ENCODE data around the gene MPP4.

Gene MPP4

DNA sequence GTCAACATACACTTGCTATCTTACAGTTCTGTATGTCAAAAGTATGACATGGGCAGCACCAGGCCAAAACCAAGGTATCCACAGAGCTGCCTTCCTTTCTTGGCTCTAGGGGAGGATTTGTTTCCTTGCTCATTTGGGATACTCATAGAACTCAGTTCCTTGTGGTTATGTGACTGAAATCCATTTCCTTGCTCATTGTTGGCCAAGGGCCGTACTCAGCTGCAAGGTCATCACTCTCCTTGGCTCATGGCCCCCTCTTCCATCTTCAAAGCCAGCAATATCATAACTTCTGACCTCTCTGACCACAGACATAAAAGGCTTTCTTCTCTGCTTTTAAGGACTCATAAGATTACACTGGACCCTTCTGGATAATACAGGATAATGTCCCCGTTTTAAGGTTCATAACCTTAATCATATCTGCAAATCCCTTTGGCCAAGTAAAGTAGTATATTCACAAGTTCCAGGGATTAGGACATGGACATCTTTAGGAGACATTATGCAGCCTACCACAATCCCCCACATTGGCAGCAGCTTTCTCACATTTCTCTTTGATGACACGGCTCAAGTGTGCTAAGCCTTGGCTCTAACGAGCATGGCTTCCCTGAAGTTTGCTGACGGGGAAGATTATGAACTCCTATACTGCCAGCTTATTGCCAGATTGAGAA is 76.0 kb downstream of the MPP4 start:
- DNase-seq: no peak

DNA sequence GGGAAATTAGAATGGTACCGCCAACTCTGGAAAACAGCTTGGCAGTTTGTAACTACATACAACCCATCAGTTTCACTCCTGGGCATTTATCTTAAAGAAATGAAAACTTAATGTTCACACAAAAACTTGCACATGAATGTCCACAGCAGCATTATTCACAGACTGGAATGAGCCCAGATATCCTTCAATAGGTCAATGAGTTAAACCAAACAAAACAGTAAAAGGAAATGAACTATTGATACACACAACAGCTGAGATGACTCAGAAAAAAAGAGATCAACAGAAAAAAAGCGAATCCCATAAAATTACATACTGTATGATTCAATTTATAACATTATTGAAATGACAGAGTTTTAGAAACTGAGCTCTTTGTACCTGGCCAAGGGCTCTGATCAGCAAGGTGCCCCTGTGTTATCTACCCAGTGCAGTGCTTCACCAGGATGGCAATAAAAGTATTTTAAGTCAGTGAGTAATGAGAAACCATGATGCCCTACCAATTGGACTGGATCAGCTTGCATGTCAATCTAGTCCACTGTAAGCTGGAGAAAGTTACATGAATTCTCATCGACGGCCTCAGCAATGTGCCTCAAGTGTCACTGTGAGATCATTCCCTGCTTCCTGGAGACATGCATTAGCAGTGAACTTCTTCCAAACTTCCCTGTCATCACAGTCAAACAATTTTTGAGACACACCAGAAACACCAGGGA is 77.0 kb downstream of the MPP4 start:
- DNase-seq: no peak

DNA sequence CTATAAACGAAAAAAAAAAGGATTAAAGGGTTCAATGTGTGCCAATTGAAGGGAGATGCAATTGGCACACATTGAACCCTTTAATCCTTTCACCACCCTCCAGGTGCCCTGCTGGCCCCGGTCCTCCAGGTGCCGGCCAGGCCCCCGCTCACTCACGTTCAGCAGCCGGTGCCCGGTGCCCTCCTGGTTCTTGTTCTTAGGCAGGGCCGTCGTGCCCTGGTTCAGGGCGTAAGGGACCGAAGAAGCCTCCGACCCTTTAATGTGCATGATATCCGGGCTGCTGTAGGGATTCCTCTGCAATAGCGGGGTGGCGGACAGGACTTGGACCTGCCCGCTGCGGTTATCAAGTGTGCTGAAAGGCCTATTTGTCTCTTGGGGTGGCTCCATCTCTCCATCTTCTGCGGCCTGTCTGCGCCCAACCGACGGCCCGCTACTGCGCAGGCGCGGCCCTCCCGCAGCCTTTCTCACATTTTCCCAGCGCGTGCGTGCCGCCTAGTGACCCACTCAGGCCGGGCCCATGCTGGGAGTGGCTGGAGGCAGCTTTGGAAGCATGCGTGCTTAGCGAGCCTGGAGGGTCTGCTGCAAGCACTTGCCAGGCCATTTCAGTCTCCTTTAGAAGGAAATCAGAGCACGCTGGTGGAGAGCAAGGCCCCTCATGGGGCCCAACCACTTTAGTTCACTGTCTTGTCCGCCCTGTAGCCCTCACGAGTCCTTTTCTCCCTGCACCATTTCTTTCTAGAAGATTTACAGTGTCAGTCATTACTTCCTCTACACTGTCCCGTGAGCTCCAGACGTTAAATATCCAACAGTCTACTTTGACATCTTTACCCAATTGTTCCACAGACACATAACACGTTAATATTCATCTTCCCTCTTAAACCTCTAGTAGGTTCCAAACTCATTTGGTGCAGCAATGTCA is 79.4 kb downstream of the MPP4 start:
- DNase-seq: no peak

DNA sequence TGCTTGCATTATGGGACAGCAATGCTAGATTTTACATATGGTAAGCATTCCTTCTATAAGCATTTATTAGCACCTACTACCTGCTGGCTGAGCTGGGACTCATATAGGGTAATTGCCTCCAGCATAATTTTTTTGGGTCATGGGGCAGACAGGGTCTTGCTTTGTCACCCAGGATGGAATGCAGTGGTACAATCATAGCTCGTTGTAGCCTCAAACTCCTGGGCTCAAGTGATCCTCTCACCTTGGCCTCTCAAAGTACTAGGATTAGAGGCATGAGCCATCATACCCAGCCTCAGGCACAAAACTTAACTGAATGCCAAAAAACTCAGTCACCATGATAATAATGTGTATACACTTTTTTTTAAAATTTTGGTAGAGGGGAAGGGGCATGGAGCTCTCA is 90.4 kb downstream of the MPP4 start:
- DNase-seq: no peak

DNA sequence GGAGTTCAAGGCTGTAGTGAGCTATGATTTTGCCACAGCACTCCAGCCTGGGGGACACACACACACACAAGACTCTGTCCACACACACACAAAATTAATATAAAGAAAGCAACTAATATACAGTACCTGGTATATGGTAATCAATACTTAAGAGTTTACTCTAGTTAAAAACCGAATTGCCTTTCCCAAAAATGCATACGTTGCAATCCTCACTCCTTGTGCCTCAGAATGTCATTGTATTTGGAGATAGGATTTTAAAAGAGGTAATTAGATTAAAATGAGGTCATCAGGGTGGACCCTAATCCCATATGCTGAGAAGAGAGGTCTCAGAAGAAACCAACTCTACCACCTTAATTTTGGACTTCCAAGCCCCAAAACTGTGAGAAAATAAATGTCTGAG is 90.9 kb downstream of the MPP4 start:
- DNase-seq: no peak

DNA sequence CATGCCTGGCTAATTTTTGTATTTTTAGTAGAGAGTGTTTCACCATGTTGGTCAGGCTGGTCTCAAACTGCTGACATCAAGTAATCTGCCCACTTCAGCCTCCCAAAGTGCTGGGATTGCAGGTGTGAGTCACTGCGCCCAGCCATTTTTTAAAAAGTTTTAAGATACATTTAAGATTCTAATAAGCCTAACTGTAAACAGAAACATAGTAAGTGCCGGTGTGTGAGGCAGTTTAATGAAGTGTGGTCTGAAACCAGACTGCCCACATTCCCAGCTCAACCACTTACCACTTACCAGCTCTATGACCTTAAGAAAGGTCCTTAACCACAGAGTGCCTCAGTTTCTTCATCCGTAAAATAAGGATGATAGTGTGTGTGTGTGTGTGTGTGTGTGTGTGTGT is 97.5 kb downstream of the MPP4 start:
- no peak for DNase-seq

DNA sequence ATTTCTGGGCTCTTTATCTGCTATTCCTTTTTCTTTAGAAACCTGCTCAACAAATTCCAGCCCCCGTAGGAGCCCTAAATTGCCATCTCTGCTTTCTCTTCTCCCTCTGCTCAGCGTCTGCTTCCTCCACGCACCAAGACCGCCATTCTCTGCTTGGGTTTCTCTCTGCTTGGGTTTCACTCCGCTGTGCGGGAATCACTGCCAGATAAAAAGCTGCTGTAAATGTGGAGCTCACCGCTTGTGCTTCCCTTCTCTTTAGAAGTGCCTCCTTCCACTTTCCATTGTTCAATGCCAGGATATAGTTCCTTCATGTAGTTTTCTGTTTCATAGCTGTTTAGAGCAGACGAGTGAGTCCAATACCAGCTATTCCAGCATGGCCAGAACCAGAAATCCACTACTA is 101.0 kb downstream of the MPP4 start:
- DNase-seq: no peak

All from CD4-positive, alpha-beta T cell treated with Interleukin-4 for 4 hours (primary cell).